ENCODE measurements around the gene SPATS2. TPM values are rescaled to one million over a fixed set of nuclear protein-coding genes. Genes with fewer than 3 reads are reported as not detected.
"Not testable (repeated sequence)": the region's sequence is repeated elsewhere in the genome, so short reads cannot be mapped to it uniquely, and the experiment has no call there.

The SPATS2 gene
- total and polyA plus RNA-seq, 4 donors = 5.5 to 29.8 (median 15.4) TPM

- Histone ChIP-seq H3K27me3 (ENCODE audit: control insufficient read depth in 1 of 2, insufficient read depth in 2 of 2, low read length in 1 of 2) (no peaks in the 10 kb centered on the region), H3K4me1 (ENCODE audit: control insufficient read depth in 1 of 2, insufficient read depth in 2 of 2, low read length in 2 of 2) (no peaks in the 10 kb centered on the region), H3K4me3 (ENCODE audit: low read length in 2 of 2) (no peak overlapping the region), H3K9me3 (ENCODE audit: control insufficient read depth, low read length) (no peaks in the 10 kb centered on the region), H3K36me3 (ENCODE audit: control insufficient read depth in 1 of 2, insufficient read depth in 2 of 2, low read length in 1 of 2) (peaks cover 0 to 12% of the 10 kb centered on the region in 2 donors), H3K27ac (ENCODE audit: low read depth in 1 of 2, low read length in 2 of 2) (no peak overlapping the region)
- ATAC-seq (ENCODE audit: low FRiP score) = no peak
- WGBS, 2 donors = 88 to 96% methylated on average over 1 of the region's 1 CpG
- DNase-seq = no peak
- intact Hi-C loops (cut with DNase I) = no loop called here
Observed at GRCh38 chr12:49529414-49529813, 162.2 kb downstream of the SPATS2 start.

GRCh38 chr12:49531745-49532144 lies 164.5 kb downstream of the SPATS2 start:
- no peak overlapping the region for H3K4me3 ChIP-seq (ENCODE audit: low read length in 2 of 2)
- no peaks in the 10 kb centered on the region for H3K4me1 ChIP-seq (ENCODE audit: control insufficient read depth in 1 of 2, insufficient read depth in 2 of 2, low read length in 2 of 2)
- peaks cover 0 to 3% of the 10 kb centered on the region in 2 donors for H3K36me3 ChIP-seq (ENCODE audit: control insufficient read depth in 1 of 2, insufficient read depth in 2 of 2, low read length in 1 of 2)
- no peak for DNase-seq
- H3K27me3 ChIP-seq (ENCODE audit: control insufficient read depth in 1 of 2, insufficient read depth in 2 of 2, low read length in 1 of 2) = no peaks in the 10 kb centered on the region
- no peak overlapping the region for H3K27ac ChIP-seq (ENCODE audit: low read depth in 1 of 2, low read length in 2 of 2)
- H3K9me3 ChIP-seq (ENCODE audit: control insufficient read depth, low read length) = no peaks in the 10 kb centered on the region
- 63 to 64% methylated on average over 2 of the region's 2 CpGs for WGBS, 2 donors
- intact Hi-C loops (cut with DNase I) = no loop called here
- ATAC-seq (ENCODE audit: low FRiP score) = no peak

DNA sequence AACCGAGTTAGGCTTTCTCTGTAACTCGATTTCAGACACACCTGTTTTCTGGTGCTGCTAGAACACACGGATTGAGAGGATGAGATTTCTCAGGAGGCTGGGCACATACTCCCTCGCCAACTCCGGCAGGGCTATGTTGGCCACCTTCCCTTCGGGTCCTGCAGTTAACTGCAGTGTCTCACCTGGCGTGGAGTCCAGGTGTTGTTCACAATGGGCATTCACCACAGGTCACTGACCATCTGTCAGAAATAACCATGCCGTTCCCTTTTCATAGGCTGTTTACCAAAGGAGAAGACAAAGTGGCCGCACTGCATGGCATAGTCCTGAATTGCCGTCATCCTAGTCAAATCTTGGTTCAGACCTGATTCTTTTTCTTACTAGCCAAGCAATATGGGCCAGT lies 166.1 kb downstream of the SPATS2 start:
- 91 to 92% methylated on average over 10 of the region's 10 CpGs for WGBS, 2 donors
- Histone ChIP-seq H3K36me3 (ENCODE audit: control insufficient read depth in 1 of 2, insufficient read depth in 2 of 2, low read length in 1 of 2) (no peaks in the 10 kb centered on the region), H3K4me1 (ENCODE audit: control insufficient read depth in 1 of 2, insufficient read depth in 2 of 2, low read length in 2 of 2) (no peaks in the 10 kb centered on the region), H3K4me3 (ENCODE audit: low read length in 2 of 2) (no peak overlapping the region), H3K27me3 (ENCODE audit: control insufficient read depth in 1 of 2, insufficient read depth in 2 of 2, low read length in 1 of 2) (no peaks in the 10 kb centered on the region), H3K9me3 (ENCODE audit: control insufficient read depth, low read length) (no peaks in the 10 kb centered on the region), H3K27ac (ENCODE audit: low read depth in 1 of 2, low read length in 2 of 2) (no peak overlapping the region)
- ATAC-seq (ENCODE audit: low FRiP score) = no peak
- intact Hi-C loops (cut with DNase I) = no loop called here
- no peak for DNase-seq

DNA sequence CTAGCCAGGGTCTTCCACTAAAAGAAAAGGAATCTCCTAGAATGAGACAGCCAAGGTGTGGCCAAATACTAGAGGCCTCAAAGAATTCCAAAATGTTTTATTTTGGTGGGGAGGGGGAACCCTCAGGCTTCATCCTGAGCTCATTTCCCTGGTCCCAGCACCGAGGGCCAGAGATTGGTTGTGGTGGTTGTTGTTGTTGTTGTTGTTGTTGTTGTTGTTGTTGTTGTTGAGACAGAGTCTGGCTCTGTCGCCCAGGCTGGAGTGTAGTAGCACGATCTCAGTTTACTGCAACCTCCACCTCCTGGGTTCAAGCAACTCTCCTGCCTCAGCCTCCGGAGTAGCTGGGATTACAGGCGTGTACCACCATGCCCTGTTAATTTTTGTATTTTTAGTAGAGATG lies 166.9 kb downstream of the SPATS2 start:
- H3K4me3 ChIP-seq (ENCODE audit: low read length in 2 of 2); H3K4me1 ChIP-seq (ENCODE audit: control insufficient read depth in 1 of 2, insufficient read depth in 2 of 2, low read length in 2 of 2); DNase-seq; ATAC-seq (ENCODE audit: low FRiP score); H3K27me3 ChIP-seq (ENCODE audit: control insufficient read depth in 1 of 2, insufficient read depth in 2 of 2, low read length in 1 of 2); intact Hi-C loops (cut with DNase I); H3K9me3 ChIP-seq (ENCODE audit: control insufficient read depth, low read length); H3K36me3 ChIP-seq (ENCODE audit: control insufficient read depth in 1 of 2, insufficient read depth in 2 of 2, low read length in 1 of 2); H3K27ac ChIP-seq (ENCODE audit: low read depth in 1 of 2, low read length in 2 of 2): not testable (repeated sequence)
- WGBS, 2 donors = 92 to 95% methylated on average over 5 of the region's 5 CpGs

GRCh38 chr12:49534731-49535278 lies 167.5 kb downstream of the SPATS2 start:
- H3K27ac ChIP-seq (ENCODE audit: low read depth in 1 of 2, low read length in 2 of 2) = no peak overlapping the region
- H3K9me3 ChIP-seq (ENCODE audit: control insufficient read depth, low read length) = no peaks in the 10 kb centered on the region
- no peaks in the 10 kb centered on the region for H3K27me3 ChIP-seq (ENCODE audit: control insufficient read depth in 1 of 2, insufficient read depth in 2 of 2, low read length in 1 of 2)
- H3K4me3 ChIP-seq (ENCODE audit: low read length in 2 of 2) = no peak overlapping the region
- H3K36me3 ChIP-seq (ENCODE audit: control insufficient read depth in 1 of 2, insufficient read depth in 2 of 2, low read length in 1 of 2) = no peaks in the 10 kb centered on the region
- 93 to 94% methylated on average over 13 of the region's 13 CpGs for WGBS, 2 donors
- intact Hi-C loops (cut with DNase I) = no loop called here
- DNase-seq (peak in 1 of 2 donors; percentile 49), ATAC-seq (ENCODE audit: low FRiP score) (no peak)
- peaks cover 0 to 2% of the 10 kb centered on the region in 2 donors for H3K4me1 ChIP-seq (ENCODE audit: control insufficient read depth in 1 of 2, insufficient read depth in 2 of 2, low read length in 2 of 2)

- H3K27ac ChIP-seq (ENCODE audit: low read depth in 1 of 2, low read length in 2 of 2) = no peak overlapping the region
- H3K27me3 ChIP-seq (ENCODE audit: control insufficient read depth in 1 of 2, insufficient read depth in 2 of 2, low read length in 1 of 2) = no peaks in the 10 kb centered on the region
- DNase-seq (peak in 1 of 2 donors; percentile 36), ATAC-seq (ENCODE audit: low FRiP score) (no peak)
- 84 to 87% methylated on average over 6 of the region's 6 CpGs for WGBS, 2 donors
- H3K4me3 ChIP-seq (ENCODE audit: low read length in 2 of 2) = no peak overlapping the region
- no peaks in the 10 kb centered on the region for H3K36me3 ChIP-seq (ENCODE audit: control insufficient read depth in 1 of 2, insufficient read depth in 2 of 2, low read length in 1 of 2)
- no peaks in the 10 kb centered on the region for H3K9me3 ChIP-seq (ENCODE audit: control insufficient read depth, low read length)
- intact Hi-C loops (cut with DNase I) = no loop called here
- H3K4me1 ChIP-seq (ENCODE audit: control insufficient read depth in 1 of 2, insufficient read depth in 2 of 2, low read length in 2 of 2) = peaks cover 0 to 2% of the 10 kb centered on the region in 2 donors
Observed at GRCh38 chr12:49535921-49536525, 168.8 kb downstream of the SPATS2 start.

GRCh38 chr12:49536526-49537071 lies 169.3 kb downstream of the SPATS2 start:
- ATAC-seq (ENCODE audit: low FRiP score) = no peak
- Histone ChIP-seq H3K4me3 (ENCODE audit: low read length in 2 of 2) (no peak overlapping the region), H3K9me3 (ENCODE audit: control insufficient read depth, low read length) (no peaks in the 10 kb centered on the region), H3K4me1 (ENCODE audit: control insufficient read depth in 1 of 2, insufficient read depth in 2 of 2, low read length in 2 of 2) (peaks cover 0 to 2% of the 10 kb centered on the region in 2 donors), H3K27ac (ENCODE audit: low read depth in 1 of 2, low read length in 2 of 2) (no peak overlapping the region), H3K36me3 (ENCODE audit: control insufficient read depth in 1 of 2, insufficient read depth in 2 of 2, low read length in 1 of 2) (no peaks in the 10 kb centered on the region), H3K27me3 (ENCODE audit: control insufficient read depth in 1 of 2, insufficient read depth in 2 of 2, low read length in 1 of 2) (no peaks in the 10 kb centered on the region)
- no peak for DNase-seq
- WGBS, 2 donors = 64 to 70% methylated on average over 3 of the region's 3 CpGs
- intact Hi-C loops (cut with DNase I) = no loop called here

DNA sequence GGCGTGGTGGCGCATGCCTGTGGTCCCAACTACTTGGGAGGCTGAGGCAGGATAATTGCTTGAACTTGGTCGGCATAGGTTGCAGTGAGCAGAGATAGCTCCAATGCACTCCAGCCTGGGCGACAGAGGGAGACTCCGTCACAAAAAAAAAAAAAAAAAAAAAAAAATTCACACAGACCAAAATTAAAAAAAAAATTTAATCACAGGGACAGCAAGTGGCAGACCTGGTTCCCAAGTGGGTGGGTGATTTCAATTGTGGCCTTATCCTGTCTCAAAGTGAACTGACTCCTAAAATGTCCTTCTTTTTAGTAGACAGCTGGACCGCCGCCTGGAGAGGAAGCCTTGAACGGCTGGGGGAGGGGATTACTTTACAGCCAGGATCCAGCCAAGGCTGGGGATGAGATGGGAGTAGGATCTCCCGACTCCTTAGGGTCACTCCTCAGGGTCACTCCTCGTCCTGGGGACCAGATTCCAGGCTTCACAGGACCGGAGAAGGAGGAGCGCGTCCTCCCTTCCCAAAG lies 170.0 kb downstream of the SPATS2 start:
- peak overlapping the region in 1 of 2 donors; percentile 37 for H3K4me3 ChIP-seq (ENCODE audit: low read length in 2 of 2)
- no peak overlapping the region for H3K27ac ChIP-seq (ENCODE audit: low read depth in 1 of 2, low read length in 2 of 2)
- 20 to 22% methylated on average over 13 of the region's 13 CpGs for WGBS, 2 donors
- H3K9me3 ChIP-seq (ENCODE audit: control insufficient read depth, low read length) = no peaks in the 10 kb centered on the region
- H3K4me1 ChIP-seq (ENCODE audit: control insufficient read depth in 1 of 2, insufficient read depth in 2 of 2, low read length in 2 of 2) = peaks cover 0 to 2% of the 10 kb centered on the region in 2 donors
- H3K36me3 ChIP-seq (ENCODE audit: control insufficient read depth in 1 of 2, insufficient read depth in 2 of 2, low read length in 1 of 2) = no peaks in the 10 kb centered on the region
- intact Hi-C loops (cut with DNase I) = no loop called here
- peak in 1 of 2 donors; percentile 64 for DNase-seq
- no peak for ATAC-seq (ENCODE audit: low FRiP score)
- H3K27me3 ChIP-seq (ENCODE audit: control insufficient read depth in 1 of 2, insufficient read depth in 2 of 2, low read length in 1 of 2) = no peaks in the 10 kb centered on the region

Measured in aorta (tissue), 5 donors.